HG02798 (cell line): Measurements from ENCODE around the gene PCNX3.
"Not testable (repeated sequence)": the region's sequence is repeated elsewhere in the genome, so short reads cannot be mapped to it uniquely, and the experiment has no call there.

Source experiments
- ATAC-seq: cut with Tn5 transposase; IDR thresholded peaks from one replicate; pipeline ENCODE4 v1.9.1; 2021; ENCODE audit warnings: mild to moderate bottlenecking; ENCODE audit not compliant: unreplicated experiment, poor library complexity

The PCNX3 gene

DNA sequence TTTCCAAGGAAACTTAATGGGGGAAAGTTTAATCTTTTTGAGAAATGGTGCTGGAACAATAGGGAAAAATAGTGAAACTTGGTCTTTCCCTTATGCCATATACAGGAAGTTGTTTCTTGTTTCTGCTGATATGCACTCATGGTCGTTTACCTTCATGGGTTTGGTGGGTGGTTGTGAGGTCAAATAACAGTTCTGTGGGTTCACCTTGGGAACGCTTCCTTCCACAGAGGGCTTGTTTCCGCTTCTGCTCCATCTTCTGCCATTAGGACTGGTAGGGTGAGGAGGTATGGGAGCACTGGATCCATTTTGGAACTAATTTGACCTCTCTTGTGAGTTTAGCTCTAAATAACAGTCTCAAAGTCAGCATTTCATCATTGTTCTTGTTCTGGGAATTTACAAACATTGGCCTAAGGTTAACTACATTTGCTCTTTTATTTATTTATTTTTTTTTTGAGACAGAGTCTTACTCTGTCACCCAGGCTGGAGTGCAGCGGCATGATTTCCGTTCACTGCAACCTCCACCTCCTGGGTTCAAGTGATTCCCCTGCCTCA is 64.7 kb downstream of the PCNX3 start:
- ATAC-seq: no peak

DNA sequence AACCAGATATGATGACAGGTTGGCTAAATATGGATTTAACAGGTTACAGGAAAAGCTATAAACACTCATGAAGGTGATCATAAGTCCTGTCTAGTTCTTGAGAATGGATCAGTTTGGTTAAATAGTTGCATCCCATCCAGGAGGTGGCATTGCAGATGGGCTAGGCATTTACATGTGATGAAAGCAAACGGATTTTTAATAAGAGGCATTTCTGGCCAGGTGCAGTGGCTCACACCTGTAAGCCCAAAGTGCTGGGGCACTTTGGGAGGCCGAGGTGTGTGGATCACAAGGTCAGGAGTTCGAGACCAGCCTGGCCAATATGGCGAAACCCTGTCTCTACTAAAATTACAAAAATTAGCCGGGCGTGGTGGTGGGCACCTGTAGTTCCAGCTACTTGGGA is 67.9 kb downstream of the PCNX3 start:
- ATAC-seq: not testable (repeated sequence)

DNA sequence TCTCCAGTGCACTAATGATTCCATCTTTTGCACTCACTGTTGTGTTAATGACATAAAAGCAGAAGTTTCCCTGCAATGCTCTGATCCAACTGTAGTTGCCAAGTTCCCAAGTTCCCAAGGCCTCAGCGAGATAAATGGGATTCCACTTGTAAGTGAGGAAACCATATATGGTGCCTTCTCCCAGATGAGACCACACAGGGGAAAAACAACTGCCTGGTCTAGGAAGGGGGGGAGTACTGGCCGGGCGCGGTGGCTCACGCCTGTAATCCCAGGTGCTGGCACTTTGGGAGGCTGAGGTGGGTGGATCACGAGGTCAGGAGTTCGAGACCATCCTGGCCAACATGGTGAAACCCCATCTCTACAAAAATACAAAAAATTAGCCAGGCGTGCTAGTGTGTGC is 70.4 kb downstream of the PCNX3 start:
- no peak for ATAC-seq
